Measurements from ENCODE around the gene STOX1. TPM values are rescaled to one million over a fixed set of nuclear protein-coding genes. Genes with fewer than 3 reads are reported as not detected.

STOX1 gene
- total and polyA plus RNA-seq, 2 of the 13 experiments (the other 11 are each of a cell fraction or from before 2014, with no cell fraction given): 2.5 to 6.0 TPM

DNA sequence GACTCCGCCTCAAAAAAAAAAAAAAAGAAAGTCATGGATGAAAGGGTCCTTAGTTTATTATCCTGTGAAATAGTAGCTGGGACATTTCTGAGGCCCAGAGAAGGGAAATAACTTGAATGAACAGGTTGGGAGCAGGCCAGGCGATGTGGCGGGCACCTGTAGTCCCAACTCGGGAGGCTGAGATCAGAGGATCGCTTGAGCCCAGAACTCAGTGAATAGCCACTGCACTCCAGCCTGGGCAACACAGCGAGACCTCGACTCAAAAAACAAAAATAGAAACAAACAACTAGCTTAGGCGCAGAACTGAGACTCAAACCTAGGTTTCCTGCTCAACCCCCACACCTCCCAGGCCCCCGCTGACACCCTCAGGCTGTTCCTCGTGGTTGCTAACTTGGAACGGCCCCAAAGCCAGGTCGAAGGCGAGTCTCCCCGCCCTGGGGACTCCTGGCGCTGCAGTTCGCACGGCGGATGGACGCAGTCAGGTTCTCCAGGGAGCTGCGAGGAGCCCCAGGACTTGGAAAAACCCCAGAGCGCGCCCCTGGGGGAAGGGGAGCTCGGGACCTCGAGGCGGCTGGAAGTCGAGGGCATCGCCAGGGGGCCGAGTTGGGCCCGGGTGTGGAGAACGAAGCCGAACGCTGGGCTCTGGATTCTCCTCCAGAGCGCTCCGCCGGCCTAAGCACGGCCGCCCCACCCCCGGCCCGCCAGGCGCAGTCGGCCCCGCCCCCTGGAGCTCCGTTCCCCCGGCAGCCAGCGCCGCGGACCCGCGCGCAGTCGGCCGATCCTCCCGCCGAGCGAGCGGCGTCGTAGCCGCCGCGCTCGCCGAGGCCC, at the start of gene STOX1 (continued):
- TF ChIP-seq, protein P1, sequence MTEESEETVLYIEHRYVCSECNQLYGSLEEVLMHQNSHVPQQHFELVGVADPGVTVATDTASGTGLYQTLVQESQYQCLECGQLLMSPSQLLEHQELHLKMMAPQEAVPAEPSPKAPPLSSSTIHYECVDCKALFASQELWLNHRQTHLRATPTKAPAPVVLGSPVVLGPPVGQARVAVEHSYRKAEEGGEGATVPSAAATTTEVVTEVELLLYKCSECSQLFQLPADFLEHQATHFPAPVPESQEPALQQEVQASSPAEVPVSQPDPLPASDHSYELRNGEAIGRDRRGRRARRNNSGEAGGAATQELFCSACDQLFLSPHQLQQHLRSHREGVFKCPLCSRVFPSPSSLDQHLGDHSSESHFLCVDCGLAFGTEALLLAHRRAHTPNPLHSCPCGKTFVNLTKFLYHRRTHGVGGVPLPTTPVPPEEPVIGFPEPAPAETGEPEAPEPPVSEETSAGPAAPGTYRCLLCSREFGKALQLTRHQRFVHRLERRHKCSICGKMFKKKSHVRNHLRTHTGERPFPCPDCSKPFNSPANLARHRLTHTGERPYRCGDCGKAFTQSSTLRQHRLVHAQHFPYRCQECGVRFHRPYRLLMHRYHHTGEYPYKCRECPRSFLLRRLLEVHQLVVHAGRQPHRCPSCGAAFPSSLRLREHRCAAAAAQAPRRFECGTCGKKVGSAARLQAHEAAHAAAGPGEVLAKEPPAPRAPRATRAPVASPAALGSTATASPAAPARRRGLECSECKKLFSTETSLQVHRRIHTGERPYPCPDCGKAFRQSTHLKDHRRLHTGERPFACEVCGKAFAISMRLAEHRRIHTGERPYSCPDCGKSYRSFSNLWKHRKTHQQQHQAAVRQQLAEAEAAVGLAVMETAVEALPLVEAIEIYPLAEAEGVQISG (CRISPR knock-in tag; IDR thresholded peaks at IDR 0.05): peak; percentile 31; the same call in 1 of the 2 replicates
- TF ChIP-seq MIER2 (CRISPR knock-in tag; IDR thresholded peaks at IDR 0.05) (no peak), POLR2G (IDR thresholded peaks at IDR 0.05; ENCODE audit: low read depth, low read length) (no peak; the same call in 1 of the 2 replicates), HIVEP1 (CRISPR knock-in tag; IDR thresholded peaks at IDR 0.05) (no peak), BCL6 (CRISPR knock-in tag; IDR thresholded peaks at IDR 0.05) (no peak), NFKB2 (CRISPR knock-in tag; IDR thresholded peaks at IDR 0.05; ENCODE audit: borderline replicate concordance) (peak; percentile 69), ZNF383 (CRISPR knock-in tag; IDR thresholded peaks at IDR 0.05; ENCODE audit: borderline replicate concordance) (no peak), ZFYVE20 (CRISPR knock-in tag; IDR thresholded peaks at IDR 0.05; ENCODE audit: borderline replicate concordance, low read depth) (no peak), ZMYM3 (CRISPR knock-in tag; IDR thresholded peaks at IDR 0.05) (peak; percentile 54; the same call in 1 of the 2 replicates), CBX2 (IDR thresholded peaks at IDR 0.05; ENCODE audit: low read depth, low read length) (no peak), CBX2 (CRISPR knock-in tag; IDR thresholded peaks at IDR 0.05; ENCODE audit: low read depth) (no peak)
- TF ChIP-seq, protein P2, sequence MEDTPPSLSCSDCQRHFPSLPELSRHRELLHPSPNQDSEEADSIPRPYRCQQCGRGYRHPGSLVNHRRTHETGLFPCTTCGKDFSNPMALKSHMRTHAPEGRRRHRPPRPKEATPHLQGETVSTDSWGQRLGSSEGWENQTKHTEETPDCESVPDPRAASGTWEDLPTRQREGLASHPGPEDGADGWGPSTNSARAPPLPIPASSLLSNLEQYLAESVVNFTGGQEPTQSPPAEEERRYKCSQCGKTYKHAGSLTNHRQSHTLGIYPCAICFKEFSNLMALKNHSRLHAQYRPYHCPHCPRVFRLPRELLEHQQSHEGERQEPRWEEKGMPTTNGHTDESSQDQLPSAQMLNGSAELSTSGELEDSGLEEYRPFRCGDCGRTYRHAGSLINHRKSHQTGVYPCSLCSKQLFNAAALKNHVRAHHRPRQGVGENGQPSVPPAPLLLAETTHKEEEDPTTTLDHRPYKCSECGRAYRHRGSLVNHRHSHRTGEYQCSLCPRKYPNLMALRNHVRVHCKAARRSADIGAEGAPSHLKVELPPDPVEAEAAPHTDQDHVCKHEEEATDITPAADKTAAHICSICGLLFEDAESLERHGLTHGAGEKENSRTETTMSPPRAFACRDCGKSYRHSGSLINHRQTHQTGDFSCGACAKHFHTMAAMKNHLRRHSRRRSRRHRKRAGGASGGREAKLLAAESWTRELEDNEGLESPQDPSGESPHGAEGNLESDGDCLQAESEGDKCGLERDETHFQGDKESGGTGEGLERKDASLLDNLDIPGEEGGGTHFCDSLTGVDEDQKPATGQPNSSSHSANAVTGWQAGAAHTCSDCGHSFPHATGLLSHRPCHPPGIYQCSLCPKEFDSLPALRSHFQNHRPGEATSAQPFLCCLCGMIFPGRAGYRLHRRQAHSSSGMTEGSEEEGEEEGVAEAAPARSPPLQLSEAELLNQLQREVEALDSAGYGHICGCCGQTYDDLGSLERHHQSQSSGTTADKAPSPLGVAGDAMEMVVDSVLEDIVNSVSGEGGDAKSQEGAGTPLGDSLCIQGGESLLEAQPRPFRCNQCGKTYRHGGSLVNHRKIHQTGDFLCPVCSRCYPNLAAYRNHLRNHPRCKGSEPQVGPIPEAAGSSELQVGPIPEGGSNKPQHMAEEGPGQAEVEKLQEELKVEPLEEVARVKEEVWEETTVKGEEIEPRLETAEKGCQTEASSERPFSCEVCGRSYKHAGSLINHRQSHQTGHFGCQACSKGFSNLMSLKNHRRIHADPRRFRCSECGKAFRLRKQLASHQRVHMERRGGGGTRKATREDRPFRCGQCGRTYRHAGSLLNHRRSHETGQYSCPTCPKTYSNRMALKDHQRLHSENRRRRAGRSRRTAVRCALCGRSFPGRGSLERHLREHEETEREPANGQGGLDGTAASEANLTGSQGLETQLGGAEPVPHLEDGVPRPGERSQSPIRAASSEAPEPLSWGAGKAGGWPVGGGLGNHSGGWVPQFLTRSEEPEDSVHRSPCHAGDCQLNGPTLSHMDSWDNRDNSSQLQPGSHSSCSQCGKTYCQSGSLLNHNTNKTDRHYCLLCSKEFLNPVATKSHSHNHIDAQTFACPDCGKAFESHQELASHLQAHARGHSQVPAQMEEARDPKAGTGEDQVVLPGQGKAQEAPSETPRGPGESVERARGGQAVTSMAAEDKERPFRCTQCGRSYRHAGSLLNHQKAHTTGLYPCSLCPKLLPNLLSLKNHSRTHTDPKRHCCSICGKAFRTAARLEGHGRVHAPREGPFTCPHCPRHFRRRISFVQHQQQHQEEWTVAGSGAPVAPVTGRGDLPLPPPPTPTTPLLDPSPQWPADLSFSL (CRISPR knock-in tag; IDR thresholded peaks at IDR 0.05): no peak
- TF ChIP-seq, protein P3, sequence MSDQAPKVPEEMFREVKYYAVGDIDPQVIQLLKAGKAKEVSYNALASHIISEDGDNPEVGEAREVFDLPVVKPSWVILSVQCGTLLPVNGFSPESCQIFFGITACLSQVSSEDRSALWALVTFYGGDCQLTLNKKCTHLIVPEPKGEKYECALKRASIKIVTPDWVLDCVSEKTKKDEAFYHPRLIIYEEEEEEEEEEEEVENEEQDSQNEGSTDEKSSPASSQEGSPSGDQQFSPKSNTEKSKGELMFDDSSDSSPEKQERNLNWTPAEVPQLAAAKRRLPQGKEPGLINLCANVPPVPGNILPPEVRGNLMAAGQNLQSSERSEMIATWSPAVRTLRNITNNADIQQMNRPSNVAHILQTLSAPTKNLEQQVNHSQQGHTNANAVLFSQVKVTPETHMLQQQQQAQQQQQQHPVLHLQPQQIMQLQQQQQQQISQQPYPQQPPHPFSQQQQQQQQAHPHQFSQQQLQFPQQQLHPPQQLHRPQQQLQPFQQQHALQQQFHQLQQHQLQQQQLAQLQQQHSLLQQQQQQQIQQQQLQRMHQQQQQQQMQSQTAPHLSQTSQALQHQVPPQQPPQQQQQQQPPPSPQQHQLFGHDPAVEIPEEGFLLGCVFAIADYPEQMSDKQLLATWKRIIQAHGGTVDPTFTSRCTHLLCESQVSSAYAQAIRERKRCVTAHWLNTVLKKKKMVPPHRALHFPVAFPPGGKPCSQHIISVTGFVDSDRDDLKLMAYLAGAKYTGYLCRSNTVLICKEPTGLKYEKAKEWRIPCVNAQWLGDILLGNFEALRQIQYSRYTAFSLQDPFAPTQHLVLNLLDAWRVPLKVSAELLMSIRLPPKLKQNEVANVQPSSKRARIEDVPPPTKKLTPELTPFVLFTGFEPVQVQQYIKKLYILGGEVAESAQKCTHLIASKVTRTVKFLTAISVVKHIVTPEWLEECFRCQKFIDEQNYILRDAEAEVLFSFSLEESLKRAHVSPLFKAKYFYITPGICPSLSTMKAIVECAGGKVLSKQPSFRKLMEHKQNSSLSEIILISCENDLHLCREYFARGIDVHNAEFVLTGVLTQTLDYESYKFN (CRISPR knock-in tag; conservative IDR thresholded peaks at IDR 0.05): no peak
- TF ChIP-seq, protein P4, sequence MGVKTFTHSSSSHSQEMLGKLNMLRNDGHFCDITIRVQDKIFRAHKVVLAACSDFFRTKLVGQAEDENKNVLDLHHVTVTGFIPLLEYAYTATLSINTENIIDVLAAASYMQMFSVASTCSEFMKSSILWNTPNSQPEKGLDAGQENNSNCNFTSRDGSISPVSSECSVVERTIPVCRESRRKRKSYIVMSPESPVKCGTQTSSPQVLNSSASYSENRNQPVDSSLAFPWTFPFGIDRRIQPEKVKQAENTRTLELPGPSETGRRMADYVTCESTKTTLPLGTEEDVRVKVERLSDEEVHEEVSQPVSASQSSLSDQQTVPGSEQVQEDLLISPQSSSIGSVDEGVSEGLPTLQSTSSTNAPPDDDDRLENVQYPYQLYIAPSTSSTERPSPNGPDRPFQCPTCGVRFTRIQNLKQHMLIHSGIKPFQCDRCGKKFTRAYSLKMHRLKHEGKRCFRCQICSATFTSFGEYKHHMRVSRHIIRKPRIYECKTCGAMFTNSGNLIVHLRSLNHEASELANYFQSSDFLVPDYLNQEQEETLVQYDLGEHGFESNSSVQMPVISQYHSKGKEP (CRISPR knock-in tag; IDR thresholded peaks at IDR 0.05): no peak
